OCI-LY3 (cell line): ENCODE results near the gene RAB40A.
"Not testable (repeated sequence)": the region's sequence is repeated elsewhere in the genome, so short reads cannot be mapped to it uniquely, and the experiment has no call there.

Experiments
- H2AFZ ChIP-seq: fragments of 200-600, 300-600 bp; shearing (Covaris generic); 2 replicates; pipeline ENCODE4 v1.6.0; 2014; ENCODE audit warnings: antibody characterized with exemption, low read depth, low read length
- H3K27ac ChIP-seq: fragments of 200-600, 300-600 bp; sonication (generic); 2 replicates; pipeline ENCODE4 v1.5.1; 2014; ENCODE audit warnings: mild to moderate bottlenecking, low read length, moderate library complexity, mixed read lengths
- H3K27me3 ChIP-seq: fragments of 200-600, 300-600 bp; sonication (generic); 2 replicates; pipeline ENCODE4 v1.6.1; 2014; ENCODE audit warnings: low read depth, low read length, mixed read lengths
- H3K36me3 ChIP-seq: fragments of 200-600, 300-600 bp; sonication (generic); replicated peaks from 2 replicates; pipeline ENCODE3; 2014; ENCODE audit warnings: low read depth, low read length, mixed read lengths
- H3K4me1 ChIP-seq: fragments of 300-600, 200-600 bp; sonication (generic); 2 replicates; pipeline ENCODE4 v1.6.1; 2014; ENCODE audit warnings: low read length, mixed read lengths
- H3K4me2 ChIP-seq: fragments of 200-600, 300-600 bp; sonication (generic); 2 replicates; pipeline ENCODE4 v1.6.1; 2014; ENCODE audit warnings: low read length, mixed read lengths
- H3K4me3 ChIP-seq: fragments of 300-600, 200-600 bp; sonication (generic); 2 replicates; pipeline ENCODE4 v1.5.1; 2014; ENCODE audit warnings: antibody characterized with exemption, mild to moderate bottlenecking, low read length, moderate library complexity
- H3K79me2 ChIP-seq: fragments of 300-600, 200-600 bp; shearing (Covaris generic); 2 replicates; pipeline ENCODE4 v1.6.1; 2014; ENCODE audit warnings: mild to moderate bottlenecking, low read length, mixed read lengths
- H3K9ac ChIP-seq: fragments of 300-600, 200-600 bp; shearing (Covaris generic); 2 replicates; pipeline ENCODE4 v1.6.0; 2014; ENCODE audit warnings: mild to moderate bottlenecking, low read length, moderate library complexity
- H3K9me3 ChIP-seq: fragments of 200-600, 300-600 bp; shearing (Covaris generic); 2 replicates; pipeline ENCODE4 v1.6.1; 2014; ENCODE audit warnings: low read length, mixed read lengths; ENCODE audit not compliant: insufficient read depth
- H4K20me1 ChIP-seq: fragments of 200-600, 300-600 bp; sonication (generic); 2 replicates; pipeline ENCODE4 v1.6.1; 2016; ENCODE audit warnings: low read length, mixed read lengths; ENCODE audit not compliant: insufficient read depth
- EZH2phosphoT487 ChIP-seq: fragments of 200-600 bp; shearing (Covaris generic); IDR thresholded peaks from 2 replicates; pipeline ENCODE4 v1.6.1; 2018; ENCODE audit warnings: antibody characterized with exemption, mixed run types, low read depth
- TF ChIP-seq, protein P1 (sequence below): fragments of 200-600, 300-600 bp; sonication (generic); IDR thresholded peaks from 2 replicates; pipeline ENCODE4 v1.5.1; 2014; ENCODE audit warnings: antibody characterized with exemption, low read length, low read depth

RAB40A gene

GRCh38 chrX:103483720-103484119 is 35.6 kb downstream of the RAB40A start:
- H4K20me1 ChIP-seq = no peaks in the 10 kb centered on the region
- H3K27ac ChIP-seq = no peak overlapping the region
- no peaks in the 10 kb centered on the region for H3K4me1 ChIP-seq
- H3K27me3 ChIP-seq = no peaks in the 10 kb centered on the region
- no peak overlapping the region for H2AFZ ChIP-seq
- H3K4me3 ChIP-seq = no peak overlapping the region
- no peaks in the 10 kb centered on the region for H3K9me3 ChIP-seq
- no peak for TF ChIP-seq EZH2phosphoT487
- TF ChIP-seq, protein P1, sequence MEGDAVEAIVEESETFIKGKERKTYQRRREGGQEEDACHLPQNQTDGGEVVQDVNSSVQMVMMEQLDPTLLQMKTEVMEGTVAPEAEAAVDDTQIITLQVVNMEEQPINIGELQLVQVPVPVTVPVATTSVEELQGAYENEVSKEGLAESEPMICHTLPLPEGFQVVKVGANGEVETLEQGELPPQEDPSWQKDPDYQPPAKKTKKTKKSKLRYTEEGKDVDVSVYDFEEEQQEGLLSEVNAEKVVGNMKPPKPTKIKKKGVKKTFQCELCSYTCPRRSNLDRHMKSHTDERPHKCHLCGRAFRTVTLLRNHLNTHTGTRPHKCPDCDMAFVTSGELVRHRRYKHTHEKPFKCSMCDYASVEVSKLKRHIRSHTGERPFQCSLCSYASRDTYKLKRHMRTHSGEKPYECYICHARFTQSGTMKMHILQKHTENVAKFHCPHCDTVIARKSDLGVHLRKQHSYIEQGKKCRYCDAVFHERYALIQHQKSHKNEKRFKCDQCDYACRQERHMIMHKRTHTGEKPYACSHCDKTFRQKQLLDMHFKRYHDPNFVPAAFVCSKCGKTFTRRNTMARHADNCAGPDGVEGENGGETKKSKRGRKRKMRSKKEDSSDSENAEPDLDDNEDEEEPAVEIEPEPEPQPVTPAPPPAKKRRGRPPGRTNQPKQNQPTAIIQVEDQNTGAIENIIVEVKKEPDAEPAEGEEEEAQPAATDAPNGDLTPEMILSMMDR = no peak
- H3K79me2 ChIP-seq = no peaks in the 10 kb centered on the region
- H3K4me2 ChIP-seq = no peak overlapping the region
- no peaks in the 10 kb centered on the region for H3K36me3 ChIP-seq
- no peak overlapping the region for H3K9ac ChIP-seq

DNA sequence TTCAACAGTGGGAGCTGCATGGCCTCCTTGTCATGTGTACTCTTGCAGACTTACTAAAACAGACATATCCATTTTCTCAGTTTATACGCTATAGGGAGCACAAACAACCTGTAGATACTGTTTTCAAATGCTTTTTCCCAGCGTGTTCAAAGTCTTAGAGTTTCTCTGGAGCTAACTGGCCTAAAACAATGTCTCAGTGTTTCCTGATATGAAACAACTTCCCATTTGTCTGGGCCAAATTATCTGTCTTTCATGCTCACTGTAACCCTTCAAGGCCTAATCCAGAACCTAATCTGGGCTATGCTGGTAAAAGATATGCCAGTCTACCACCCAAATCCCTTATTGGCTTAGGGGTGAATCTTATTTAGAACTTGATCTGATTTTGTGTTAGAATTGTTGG is 38.8 kb downstream of the RAB40A start:
- no peaks in the 10 kb centered on the region for H3K27me3 ChIP-seq
- no peak overlapping the region for H2AFZ ChIP-seq
- H3K4me3 ChIP-seq = no peak overlapping the region
- H3K4me2 ChIP-seq = no peak overlapping the region
- H3K79me2 ChIP-seq = no peaks in the 10 kb centered on the region
- H4K20me1 ChIP-seq = no peaks in the 10 kb centered on the region
- no peak overlapping the region for H3K27ac ChIP-seq
- no peaks in the 10 kb centered on the region for H3K36me3 ChIP-seq
- no peaks in the 10 kb centered on the region for H3K9me3 ChIP-seq
- no peak overlapping the region for H3K9ac ChIP-seq
- H3K4me1 ChIP-seq = no peaks in the 10 kb centered on the region
- TF ChIP-seq, protein P1 = no peak
- no peak for TF ChIP-seq EZH2phosphoT487

DNA sequence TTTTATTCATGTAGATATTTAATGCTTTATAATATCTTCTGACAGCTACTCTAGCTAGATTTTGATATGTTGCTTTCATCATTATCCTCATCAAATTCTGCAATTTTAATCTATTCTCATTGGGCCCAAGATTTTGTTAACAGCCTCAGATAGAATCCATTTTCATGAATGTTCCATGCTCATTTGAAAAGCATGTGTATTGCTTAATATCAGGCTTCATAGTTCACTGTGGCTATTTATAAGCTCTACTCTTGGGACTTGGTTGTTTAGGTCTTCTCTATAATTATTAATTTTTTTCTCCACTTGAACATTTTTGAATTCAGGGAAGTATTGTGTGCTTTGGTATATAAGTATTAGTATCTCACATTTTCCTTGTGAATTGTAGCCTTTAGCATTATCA is 41.8 kb downstream of the RAB40A start:
- no peak for TF ChIP-seq EZH2phosphoT487
- TF ChIP-seq, protein P1 = no peak
- no peak overlapping the region for H3K4me2 ChIP-seq
- H3K79me2 ChIP-seq = no peaks in the 10 kb centered on the region
- H3K4me1 ChIP-seq = no peaks in the 10 kb centered on the region
- no peaks in the 10 kb centered on the region for H3K9me3 ChIP-seq
- no peak overlapping the region for H3K27ac ChIP-seq
- H3K36me3 ChIP-seq = no peaks in the 10 kb centered on the region
- H3K27me3 ChIP-seq = no peaks in the 10 kb centered on the region
- no peak overlapping the region for H3K9ac ChIP-seq
- no peak overlapping the region for H3K4me3 ChIP-seq
- no peak overlapping the region for H2AFZ ChIP-seq
- H4K20me1 ChIP-seq = no peaks in the 10 kb centered on the region

DNA sequence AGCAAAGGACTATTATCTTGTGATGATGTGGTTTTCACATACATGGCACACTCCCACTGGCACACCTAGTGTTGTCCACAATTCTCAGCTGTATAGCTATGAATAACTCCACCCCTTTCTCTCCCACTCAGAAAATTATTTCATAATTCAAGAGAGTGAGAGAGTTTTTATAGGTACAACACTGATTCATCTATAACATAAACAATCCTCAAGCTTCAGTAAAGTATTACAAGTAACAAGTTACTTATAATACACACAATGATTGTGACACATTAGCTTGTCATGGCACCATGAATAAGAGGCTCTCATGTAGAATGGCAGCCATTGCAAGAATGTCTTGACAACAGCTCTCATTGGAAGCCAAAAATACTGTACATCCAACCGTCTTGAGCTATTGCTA is 43.9 kb downstream of the RAB40A start:
- no peak overlapping the region for H3K4me2 ChIP-seq
- no peaks in the 10 kb centered on the region for H3K79me2 ChIP-seq
- no peaks in the 10 kb centered on the region for H4K20me1 ChIP-seq
- peaks cover 4% of the 10 kb centered on the region for H3K36me3 ChIP-seq
- no peak overlapping the region for H3K4me3 ChIP-seq
- no peaks in the 10 kb centered on the region for H3K27me3 ChIP-seq
- H3K9me3 ChIP-seq = no peaks in the 10 kb centered on the region
- no peak for TF ChIP-seq EZH2phosphoT487
- TF ChIP-seq, protein P1 = no peak
- no peak overlapping the region for H3K27ac ChIP-seq
- no peak overlapping the region for H3K9ac ChIP-seq
- no peak overlapping the region for H2AFZ ChIP-seq
- no peaks in the 10 kb centered on the region for H3K4me1 ChIP-seq

DNA sequence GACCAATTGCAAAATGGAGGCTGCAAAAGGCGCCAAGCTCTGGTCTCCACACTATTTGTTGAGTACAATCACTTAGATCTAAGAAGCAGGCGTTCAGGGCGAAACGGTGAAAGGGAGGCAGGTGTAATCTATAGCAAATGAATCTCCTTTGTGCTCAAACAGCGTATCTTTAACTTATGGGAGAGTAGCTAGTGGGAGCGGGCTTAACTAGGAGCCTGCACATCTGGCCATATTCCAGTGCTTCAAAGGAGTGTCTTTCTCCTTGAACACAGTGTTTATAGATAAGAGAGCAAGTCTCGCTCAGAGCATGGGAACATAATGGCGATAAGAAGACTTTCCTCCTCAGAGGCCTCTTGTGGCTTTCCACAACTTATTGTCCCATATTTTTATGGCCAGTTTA is 49.3 kb downstream of the RAB40A start:
- not testable (repeated sequence) for H3K27ac ChIP-seq, H3K9me3 ChIP-seq, H2AFZ ChIP-seq, H3K4me1 ChIP-seq, H3K4me2 ChIP-seq, H3K9ac ChIP-seq, H4K20me1 ChIP-seq, H3K79me2 ChIP-seq, H3K36me3 ChIP-seq, H3K27me3 ChIP-seq, H3K4me3 ChIP-seq
